Right lobe of liver (tissue), 6 donors: ENCODE data around the gene ERV3-1. TPM values are rescaled to one million over a fixed set of nuclear protein-coding genes. Genes with fewer than 3 reads are reported as not detected.
"Not testable (repeated sequence)": the region's sequence is repeated elsewhere in the genome, so short reads cannot be mapped to it uniquely, and the experiment has no call there.

Experiments
- ATAC-seq, 4 donors: fragments of 200-7000 bp; cut with Tn5 transposase; one replicate each; pipeline ENCODE4 v1.9.1; 2020; ENCODE audit warnings: mild to moderate bottlenecking in 4 of 4, moderate library complexity in 4 of 4
- DNase-seq, 3 donors: peaks; one replicate each; pipeline ENCODE4 v3.0.0-alpha.2; 2020
- H3K27ac ChIP-seq, 3 donors: fragments of 200-600 bp; one replicate each; pipeline ENCODE4 v1.8.0; 2022
- H3K27me3 ChIP-seq, 2 donors: fragments of 200-600 bp; one replicate each; pipeline ENCODE4 v1.8.0; 2022
- H3K36me3 ChIP-seq, 4 donors: fragments of 200-600 bp; sonication (generic) in 1 of 4; one replicate each; pipeline versions ENCODE4 v1.5.1 to v1.8.0; 2017 to 2022; ENCODE audit warnings: control low read depth in 1 of 4
- H3K4me1 ChIP-seq, 4 donors: fragments of 200-600 bp; sonication (generic) in 1 of 4; one replicate each; pipeline versions ENCODE4 v1.5.1 to v1.8.0; 2017 to 2022; ENCODE audit warnings: control low read depth in 1 of 4
- H3K4me3 ChIP-seq, 3 donors: fragments of 200-600 bp; one replicate each; pipeline ENCODE4 v1.8.0; 2022
- H3K9me3 ChIP-seq, 4 donors: fragments of 200-600 bp; sonication (generic) in 1 of 4; one replicate each; pipeline versions ENCODE4 v1.5.1 to v1.8.0; 2017 to 2022; ENCODE audit warnings: control low read depth in 1 of 4
- POLR2A ChIP-seq: fragments of 450-650 bp; IDR thresholded peaks from one replicate; pipeline ENCODE4 v1.6.1; 2017; ENCODE audit warnings: antibody characterized with exemption, mild to moderate bottlenecking
- WGBS: methylation state at CpG from one replicate; pipeline ENCODE4 v1.1.6; 2018; ENCODE audit warnings: low coverage, low lambda C conversion rate; ENCODE audit not compliant: insufficient coverage; ENCODE audit errors: missing lambda C conversion rate; 5-methylcytosine and 5-hydroxymethylcytosine counted together
- intact Hi-C, 2 donors: fragments of 100-400 bp; cut with DNase I; formaldehyde crosslinking; loops; one replicate each; pipeline versions ENCODE4 v1.11.2 to v1.14.1; 2022
- total RNA-seq, 6 experiments: library from RNA; depleted of rRNA in 2 of 6; stranded (reverse); fragments of >200 nt in 2 of 6; fragmentation: NEBNext Ultra II Directional in 3 of 6; extraction: Animal tissue kit (Norgen Biotek cat#: 25700) in 3 of 6; gene quantifications; one replicate each; pipeline versions ENCODE4 v1.1.0 to v1.2.4, GENCODE V29; 2016 to 2023
- TF ChIP-seq, protein P1 (sequence below), 4 donors: fragments of 200-600 bp in 3 of 4; fragments of 450-650 bp in 1 of 4; IDR thresholded peaks; one replicate each; pipeline versions ENCODE4 v1.5.1 to v1.8.0; 2016 to 2022; ENCODE audit warnings: antibody characterized with exemption in 4 of 4, mild to moderate bottlenecking in 2 of 4
- donor health status: DM: no; HTN: yes; CAD: no.
- donor health status: DM: no; HTN: no; CAD: no.
- donor health status: DM: no; HTN: no; CAD: no.
- donor health status: DM: no; HTN: yes; CAD: no.
- donor health status: DM: no; HTN: yes; CAD: no.

The ERV3-1 gene
- total RNA-seq, 6 experiments from 2014 or later: 4.2 to 5.3 (median 4.9) TPM

DNA sequence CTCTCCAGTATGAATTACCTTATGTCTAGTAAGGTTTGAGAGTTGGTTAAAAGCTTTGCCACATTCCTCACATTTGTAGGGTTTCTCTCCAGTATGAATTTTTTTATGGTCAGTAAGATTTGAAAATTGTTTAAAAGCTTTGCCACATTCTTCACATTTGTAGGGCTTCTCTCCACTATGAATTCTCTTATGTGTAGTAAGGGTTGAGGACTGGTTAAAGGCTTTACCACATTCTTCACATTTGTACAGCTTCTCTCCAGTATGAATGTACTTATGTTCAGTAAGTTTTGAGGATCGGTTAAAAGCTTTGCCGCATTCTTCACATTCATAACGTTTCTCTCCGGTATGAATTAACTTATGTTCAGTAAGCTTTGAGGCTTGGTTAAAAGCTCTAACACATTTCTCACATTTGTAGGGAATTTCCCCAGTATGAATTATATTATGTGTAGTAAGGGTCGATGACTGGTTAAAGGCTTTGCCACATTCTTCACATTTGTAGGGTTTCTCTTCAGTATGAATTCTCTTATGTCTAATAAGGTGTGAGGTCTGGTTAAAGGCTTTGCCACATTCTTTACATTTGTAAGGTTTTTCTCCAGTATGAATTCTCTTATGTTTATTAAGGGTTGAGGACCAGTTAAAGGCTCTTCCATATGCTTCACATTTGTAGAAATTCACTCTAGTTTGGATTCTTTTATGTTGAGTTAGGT lies 27.8 kb downstream of the ERV3-1 start:
- H3K4me3 ChIP-seq: no peak overlapping the region
- ATAC-seq: no peak
- 98% methylated on average over 5 of the region's 5 CpGs for WGBS
- H3K27me3 ChIP-seq: no peaks in the 10 kb centered on the region
- intact Hi-C loops: no loop called here
- no peak overlapping the region for H3K27ac ChIP-seq
- peaks cover 3 to 41% (median 19%) of the 10 kb centered on the region in 4 donors for H3K9me3 ChIP-seq
- TF ChIP-seq, protein P1, sequence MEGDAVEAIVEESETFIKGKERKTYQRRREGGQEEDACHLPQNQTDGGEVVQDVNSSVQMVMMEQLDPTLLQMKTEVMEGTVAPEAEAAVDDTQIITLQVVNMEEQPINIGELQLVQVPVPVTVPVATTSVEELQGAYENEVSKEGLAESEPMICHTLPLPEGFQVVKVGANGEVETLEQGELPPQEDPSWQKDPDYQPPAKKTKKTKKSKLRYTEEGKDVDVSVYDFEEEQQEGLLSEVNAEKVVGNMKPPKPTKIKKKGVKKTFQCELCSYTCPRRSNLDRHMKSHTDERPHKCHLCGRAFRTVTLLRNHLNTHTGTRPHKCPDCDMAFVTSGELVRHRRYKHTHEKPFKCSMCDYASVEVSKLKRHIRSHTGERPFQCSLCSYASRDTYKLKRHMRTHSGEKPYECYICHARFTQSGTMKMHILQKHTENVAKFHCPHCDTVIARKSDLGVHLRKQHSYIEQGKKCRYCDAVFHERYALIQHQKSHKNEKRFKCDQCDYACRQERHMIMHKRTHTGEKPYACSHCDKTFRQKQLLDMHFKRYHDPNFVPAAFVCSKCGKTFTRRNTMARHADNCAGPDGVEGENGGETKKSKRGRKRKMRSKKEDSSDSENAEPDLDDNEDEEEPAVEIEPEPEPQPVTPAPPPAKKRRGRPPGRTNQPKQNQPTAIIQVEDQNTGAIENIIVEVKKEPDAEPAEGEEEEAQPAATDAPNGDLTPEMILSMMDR (IDR thresholded peaks at IDR 0.05): no peak
- no peak for TF ChIP-seq POLR2A
- H3K4me1 ChIP-seq: no peaks in the 10 kb centered on the region
- H3K36me3 ChIP-seq: peaks cover 0 to 16% (median 5%) of the 10 kb centered on the region in 4 donors
- no peak for DNase-seq

DNA sequence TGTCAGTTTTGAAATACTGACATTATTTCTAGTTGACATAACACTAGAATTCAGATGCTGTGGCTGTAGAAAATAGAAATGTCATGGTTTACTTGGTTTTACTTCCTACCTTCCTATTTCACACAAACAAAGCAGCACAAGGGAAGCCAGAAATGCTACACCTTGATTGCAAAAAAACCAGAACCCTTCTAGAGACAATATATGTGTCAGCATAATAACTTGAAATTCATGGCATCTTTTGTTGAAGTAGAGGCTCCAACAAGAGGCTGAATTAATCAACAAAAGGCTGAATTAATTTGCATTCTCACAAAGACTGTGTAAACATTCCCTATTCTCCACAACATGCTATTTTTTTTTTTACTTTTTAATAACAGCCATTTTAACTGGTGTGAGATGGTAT lies 40.9 kb downstream of the ERV3-1 start:
- intact Hi-C loops: no loop called here
- no peak overlapping the region for H3K27ac ChIP-seq
- no peaks in the 10 kb centered on the region for H3K36me3 ChIP-seq
- peaks cover 0 to 15% (median 6%) of the 10 kb centered on the region in 4 donors for H3K9me3 ChIP-seq
- H3K27me3 ChIP-seq: no peaks in the 10 kb centered on the region
- no peak overlapping the region for H3K4me3 ChIP-seq
- no peak for DNase-seq
- no peaks in the 10 kb centered on the region for H3K4me1 ChIP-seq
- ATAC-seq: no peak
- TF ChIP-seq, protein P1 (IDR thresholded peaks at IDR 0.05): no peak
- no peak for TF ChIP-seq POLR2A

DNA sequence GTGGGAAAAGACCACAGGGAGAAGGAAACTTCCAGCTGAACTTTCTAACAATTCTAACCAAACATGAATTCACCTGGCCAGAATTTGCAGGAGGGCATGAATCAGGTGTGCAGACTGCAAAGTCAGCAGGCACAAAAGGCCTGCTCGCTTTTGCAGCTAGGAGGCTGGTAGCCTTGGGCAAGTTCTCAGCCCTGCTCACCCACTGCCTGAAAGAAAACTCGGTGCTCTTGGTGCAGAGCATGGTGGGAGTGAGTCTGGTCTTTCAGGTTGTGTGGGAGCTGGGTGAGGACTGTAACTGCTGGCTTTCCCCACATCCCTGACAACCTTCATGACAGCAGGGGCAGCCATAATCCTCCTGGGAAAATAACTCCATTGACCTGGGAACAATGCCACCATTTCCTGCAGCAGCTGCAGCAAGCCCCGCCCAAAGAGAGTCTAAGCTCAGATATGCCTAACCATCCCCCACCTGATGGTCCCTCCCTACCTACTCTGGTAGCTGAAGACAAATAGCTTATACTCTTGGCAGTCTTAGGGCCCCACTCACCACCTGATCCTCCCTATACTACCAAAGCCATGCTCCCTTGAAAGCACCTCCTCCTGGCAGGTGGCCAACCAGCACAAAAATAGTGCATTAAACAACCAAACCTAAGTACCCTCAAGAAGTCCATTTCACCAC lies 47.3 kb downstream of the ERV3-1 start:
- intact Hi-C loops: no loop called here
- DNase-seq (no peak), ATAC-seq (no peak)
- Histone ChIP-seq H3K4me3 (no peak overlapping the region), H3K36me3 (no peaks in the 10 kb centered on the region), H3K4me1 (no peaks in the 10 kb centered on the region), H3K27ac (no peak overlapping the region), H3K9me3 (peaks cover 0 to 4% (median 0%) of the 10 kb centered on the region in 4 donors), H3K27me3 (no peaks in the 10 kb centered on the region)
- 80% methylated on average over 3 of the region's 3 CpGs for WGBS
- TF ChIP-seq, protein P1 (IDR thresholded peaks at IDR 0.05): no peak
- TF ChIP-seq POLR2A: no peak

DNA sequence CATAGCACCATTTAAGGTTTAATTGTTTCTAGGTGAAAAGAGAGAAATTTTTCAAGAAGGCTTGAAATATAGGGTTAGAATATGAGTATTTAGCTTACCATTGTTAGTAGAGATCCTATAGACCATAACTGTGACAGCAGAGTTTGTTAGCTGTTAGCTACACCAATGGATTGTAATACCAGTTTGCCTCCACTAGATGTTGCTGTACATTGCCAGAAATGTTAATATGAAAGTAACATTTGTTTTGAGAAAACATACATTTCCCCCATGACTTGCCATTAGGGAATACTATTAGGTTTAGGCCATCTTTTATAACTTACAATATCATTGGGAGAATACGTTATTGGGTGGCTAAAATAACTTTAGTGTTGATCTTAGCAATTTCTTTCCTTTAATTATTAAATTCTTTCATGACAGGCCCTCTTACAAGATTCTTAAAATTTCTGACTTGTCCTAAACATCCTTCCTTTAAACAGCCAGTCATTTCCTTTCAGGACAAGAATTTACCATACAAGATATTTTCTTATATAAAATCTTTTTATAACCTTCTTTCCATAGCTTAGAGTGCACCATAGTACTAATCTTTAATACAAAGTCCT lies 55.1 kb downstream of the ERV3-1 start:
- ATAC-seq (peak; percentile 85 to 92 (median 88)), DNase-seq (no peak)
- H3K27me3 ChIP-seq: peaks cover 0 to 4% of the 10 kb centered on the region in 2 donors
- TF ChIP-seq, protein P1 (IDR thresholded peaks at IDR 0.05): peak; percentile 80 to 95 (median 86)
- no peak for TF ChIP-seq POLR2A
- H3K4me1 ChIP-seq: peaks cover 0 to 10% (median 0%) of the 10 kb centered on the region in 4 donors
- no peak overlapping the region for H3K27ac ChIP-seq
- intact Hi-C loops: no loop called here
- no peaks in the 10 kb centered on the region for H3K36me3 ChIP-seq
- no peak overlapping the region for H3K4me3 ChIP-seq
- 0% methylated on average over 1 of the region's 1 CpG for WGBS
- no peaks in the 10 kb centered on the region for H3K9me3 ChIP-seq

DNA sequence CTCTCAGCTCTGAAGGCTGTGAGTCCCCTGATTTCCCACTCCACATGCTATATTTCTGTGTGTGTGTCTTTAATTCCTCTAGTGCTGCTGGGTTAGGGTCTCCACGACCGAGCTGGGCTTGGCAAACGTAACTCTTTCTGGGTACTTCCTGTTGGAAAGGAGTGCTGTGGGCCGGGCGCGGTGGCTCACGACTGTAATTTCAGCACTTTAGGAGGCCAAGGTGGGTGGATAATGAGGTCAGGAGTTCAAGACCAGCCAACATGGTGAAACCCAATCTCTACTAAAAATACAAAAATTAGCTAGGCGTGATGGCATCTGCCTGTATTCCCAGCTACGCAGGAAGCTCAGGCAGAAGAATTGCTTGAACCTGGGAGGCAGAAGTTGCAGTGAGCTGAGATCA lies 55.8 kb downstream of the ERV3-1 start:
- H3K9me3 ChIP-seq, H3K27me3 ChIP-seq, H3K36me3 ChIP-seq, DNase-seq, H3K4me3 ChIP-seq, intact Hi-C loops, H3K27ac ChIP-seq, ATAC-seq: not testable (repeated sequence)
- WGBS: 38% methylated on average over 9 of the region's 9 CpGs
- H3K4me1 ChIP-seq: peaks cover 0 to 10% (median 0%) of the 10 kb centered on the region in 4 donors

DNA sequence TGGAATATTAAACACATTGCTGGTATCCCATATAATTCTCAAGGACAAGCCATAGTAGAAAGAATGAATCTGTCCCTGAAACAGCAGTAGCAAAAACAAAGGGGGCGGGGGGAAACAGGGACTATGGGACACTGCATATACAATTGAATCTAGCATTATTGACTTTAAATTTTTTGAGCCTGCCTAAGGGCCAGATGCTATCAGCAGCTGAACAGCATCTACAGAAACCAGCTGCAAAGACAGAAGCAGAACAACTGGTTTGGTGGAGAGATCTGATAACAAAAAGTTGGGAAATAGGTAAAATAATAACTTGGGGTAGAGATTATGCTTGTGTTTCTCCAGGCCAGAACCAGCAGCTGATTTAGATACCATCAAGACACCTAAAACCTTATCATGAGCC lies 57.7 kb downstream of the ERV3-1 start:
- ATAC-seq, H3K27me3 ChIP-seq, H3K4me3 ChIP-seq, H3K9me3 ChIP-seq, DNase-seq, H3K36me3 ChIP-seq, H3K27ac ChIP-seq: not testable (repeated sequence)
- intact Hi-C loops: loop anchor here in 1 of 2 donors (10.0 kb wide), 1 partner anchor 356 kb away; no protein-coding TSS in a partner anchor
- WGBS: 90% methylated on average over 1 of the region's 1 CpG
- H3K4me1 ChIP-seq: peaks cover 0 to 10% (median 0%) of the 10 kb centered on the region in 4 donors
